Activated CD8-positive, alpha-beta T cell treated with anti-CD3 and anti-CD28 coated beads, Interleukin-2, amount 10 ng/mL, durations not matched to agents 7 days and 5 days (primary cell): ENCODE measurements around the gene KIF2A. TPM values are rescaled to one million over a fixed set of nuclear protein-coding genes. Genes with fewer than 3 reads are reported as not detected.

ENCODE experiments used
- ATAC-seq: fragments of 150-1000 bp; cut with Tn5 transposase; one replicate; pipeline ENCODE4 v1.10.0; 2021; ENCODE audit warnings: moderate library complexity
- CTCF ChIA-PET: fragments of 350-600 bp; sonication (Branson Sonifier 250); formaldehyde crosslinking; loops from one replicate; lab custom pipeline; 2021; ENCODE audit warnings: antibody characterized with exemption; lab: Charles Lee
- POLR2A ChIA-PET: fragments of 350-600 bp; sonication (Branson Sonifier 250); formaldehyde crosslinking; loops from one replicate; lab custom pipeline; 2021; ENCODE audit warnings: antibody characterized with exemption; lab: Charles Lee
- DNase-seq: peaks from one replicate; pipeline ENCODE4 v3.0.0-alpha.2; 2020
- H3K27ac Mint-ChIP-seq: one replicate; pipeline ENCODE4 v1.8.0; 2021; ENCODE audit warnings: mild to moderate bottlenecking, mixed read lengths
- H3K27me3 Mint-ChIP-seq: one replicate; pipeline ENCODE4 v1.8.0; 2021; ENCODE audit warnings: low read depth, mixed read lengths
- H3K36me3 Mint-ChIP-seq: one replicate; pipeline ENCODE4 v1.8.0; 2021; ENCODE audit warnings: low read depth, mixed read lengths
- H3K4me1 Mint-ChIP-seq: one replicate; pipeline ENCODE4 v1.8.0; 2021; ENCODE audit warnings: low read depth, mixed read lengths
- H3K4me3 Mint-ChIP-seq: one replicate; pipeline ENCODE4 v1.8.0; 2021; ENCODE audit warnings: mild to moderate bottlenecking, mixed read lengths
- H3K9me3 Mint-ChIP-seq: one replicate; pipeline ENCODE4 v1.8.0; 2022; ENCODE audit warnings: mixed read lengths; ENCODE audit not compliant: insufficient read depth
- total RNA-seq, 2 experiments: library from RNA; stranded (reverse); gene quantifications; one replicate each; pipeline ENCODE4 v1.2.3, GENCODE V29; 2021

The KIF2A gene
- total RNA-seq, 2 experiments from 2014 or later: 149 to 151 TPM

GRCh38 chr5:62309107-62309506 lies 3.1 kb downstream of the KIF2A start:
- Mint-ChIP-seq H3K36me3 (peaks cover 60% of the 10 kb centered on the region), H3K27ac (no peak overlapping the region)

GRCh38 chr5:62310426-62311143 lies 4.6 kb downstream of the KIF2A start:
- Mint-ChIP-seq H3K4me1 (peaks cover 64% of the 10 kb centered on the region), H3K9me3 (no peaks in the 10 kb centered on the region), H3K36me3 (peaks cover 62% of the 10 kb centered on the region), H3K4me3 (no peak overlapping the region), H3K27ac (peak overlapping the region; percentile 3), H3K27me3 (no peaks in the 10 kb centered on the region)
- ChIA-PET POLR2A (no interaction called here), CTCF (interaction anchor here (1.0 to 1.7 kb wide), 2 partner anchors 15 to 26 kb away, joined by 3 to 5 read pairs; no protein-coding TSS in a partner anchor)
- ATAC-seq (no peak), DNase-seq (no peak)

More at GRCh38 chr5:62309107-62309506, 3.1 kb downstream of the KIF2A start:
- H3K4me3 Mint-ChIP-seq: peak overlapping the region; percentile 19
- peaks cover 66% of the 10 kb centered on the region for H3K4me1 Mint-ChIP-seq
- POLR2A ChIA-PET: interaction anchor here (2.4 kb wide), 1 partner anchor 85 kb away, joined by 10 read pairs; no protein-coding TSS in a partner anchor
- no peak for ATAC-seq
- CTCF ChIA-PET: interaction anchor here (0.8 to 2.8 kb wide), 9 partner anchors 9 to 95 kb away, joined by 3 to 23 read pairs (median 4); partner anchors contain the start of gene DIMT1
- no peaks in the 10 kb centered on the region for H3K27me3 Mint-ChIP-seq
- DNase-seq: no peak
- H3K9me3 Mint-ChIP-seq: no peaks in the 10 kb centered on the region

DNA sequence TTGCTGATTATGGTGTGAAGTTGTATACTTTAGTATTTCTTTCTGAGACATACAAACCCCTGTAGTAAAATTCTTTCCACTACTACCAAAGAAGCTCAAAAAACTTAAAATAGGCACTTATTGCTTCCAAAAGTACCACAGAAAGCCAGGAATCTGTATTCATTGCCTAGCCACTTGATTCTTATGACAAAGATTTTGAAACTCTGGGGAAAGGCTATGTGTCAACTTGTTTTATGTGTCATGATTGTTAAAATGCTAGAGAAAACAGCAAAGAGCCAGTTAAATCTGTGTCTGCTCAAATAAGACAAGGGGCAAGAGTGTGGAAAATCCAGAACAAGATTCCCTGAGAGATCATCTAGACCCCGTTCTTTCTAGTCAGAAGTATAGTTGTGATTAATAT lies 6.0 kb downstream of the KIF2A start:
- peaks cover 66% of the 10 kb centered on the region for H3K36me3 Mint-ChIP-seq
- peaks cover 72% of the 10 kb centered on the region for H3K4me1 Mint-ChIP-seq
- POLR2A ChIA-PET: interaction anchor here (0.6 kb wide), 1 partner anchor 14 kb away, joined by 4 read pairs; no protein-coding TSS in a partner anchor
- no peaks in the 10 kb centered on the region for H3K27me3 Mint-ChIP-seq
- DNase-seq: no peak
- H3K27ac Mint-ChIP-seq: no peak overlapping the region
- H3K4me3 Mint-ChIP-seq: no peak overlapping the region
- ATAC-seq: no peak
- CTCF ChIA-PET: no interaction called here
- no peaks in the 10 kb centered on the region for H3K9me3 Mint-ChIP-seq

- ChIA-PET POLR2A (no interaction called here), CTCF (no interaction called here)
- no peak overlapping the region for H3K27ac Mint-ChIP-seq
- no peaks in the 10 kb centered on the region for H3K9me3 Mint-ChIP-seq
- DNase-seq: no peak
- no peak overlapping the region for H3K4me3 Mint-ChIP-seq
- H3K4me1 Mint-ChIP-seq: peaks cover 78% of the 10 kb centered on the region
- H3K36me3 Mint-ChIP-seq: peaks cover 69% of the 10 kb centered on the region
- no peaks in the 10 kb centered on the region for H3K27me3 Mint-ChIP-seq
- ATAC-seq: no peak
Measured at GRCh38 chr5:62312674-62313073, 6.7 kb downstream of the KIF2A start.

- peaks cover 64% of the 10 kb centered on the region for H3K36me3 Mint-ChIP-seq
- no peaks in the 10 kb centered on the region for H3K9me3 Mint-ChIP-seq
- CTCF ChIA-PET: interaction anchor here (1.1 to 3.3 kb wide), 2 partner anchors 29 to 90 kb away, joined by 3 to 13 read pairs; no protein-coding TSS in a partner anchor
- ATAC-seq: peak; percentile 18
- H3K27ac Mint-ChIP-seq: peak overlapping the region; percentile 71
- DNase-seq: no peak
- POLR2A ChIA-PET: interaction anchor here (0.6 to 1.5 kb wide), 2 partner anchors 19 to 32 kb away, joined by 3 read pairs; no protein-coding TSS in a partner anchor
- H3K4me3 Mint-ChIP-seq: no peak overlapping the region
- peaks cover 75% of the 10 kb centered on the region for H3K4me1 Mint-ChIP-seq
- no peaks in the 10 kb centered on the region for H3K27me3 Mint-ChIP-seq
Measured at GRCh38 chr5:62314213-62314830, 8.3 kb downstream of the KIF2A start.

- no peak for DNase-seq
- H3K27me3 Mint-ChIP-seq: no peaks in the 10 kb centered on the region
- H3K9me3 Mint-ChIP-seq: no peaks in the 10 kb centered on the region
- ChIA-PET CTCF (interaction anchor here (1.2 to 3.3 kb wide), 3 partner anchors 10 to 91 kb away, joined by 3 to 13 read pairs (median 3); partner anchors contain the start of gene KIF2A), POLR2A (interaction anchor here (1.0 to 1.5 kb wide), 2 partner anchors 10 to 18 kb away, joined by 3 to 4 read pairs; partner anchors contain the start of gene KIF2A)
- H3K36me3 Mint-ChIP-seq: peaks cover 56% of the 10 kb centered on the region
- peaks cover 68% of the 10 kb centered on the region for H3K4me1 Mint-ChIP-seq
- H3K27ac Mint-ChIP-seq: peak overlapping the region; percentile 3
- no peak overlapping the region for H3K4me3 Mint-ChIP-seq
- ATAC-seq: no peak
Measured at GRCh38 chr5:62315376-62316175, 9.6 kb downstream of the KIF2A start.

DNA sequence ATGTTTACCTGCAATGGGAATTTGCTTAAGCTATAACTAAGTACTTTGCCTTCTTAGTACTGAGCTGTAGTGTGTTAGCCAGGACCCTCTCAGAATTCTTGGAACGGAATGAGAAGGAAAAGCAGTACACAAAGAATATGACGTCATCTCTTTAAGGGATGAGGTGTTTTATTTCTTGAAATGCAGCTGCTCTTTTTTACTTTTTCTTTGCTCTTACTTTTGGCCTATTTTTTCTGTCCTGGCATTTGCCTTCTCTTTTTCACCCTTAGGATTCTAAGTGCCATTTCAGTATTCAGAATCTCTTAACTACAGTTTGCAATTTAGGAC lies 10.1 kb downstream of the KIF2A start:
- CTCF ChIA-PET: interaction anchor here (1.3 to 3.3 kb wide), 2 partner anchors 10 to 92 kb away, joined by 3 to 13 read pairs; partner anchors contain the start of gene KIF2A
- no peak overlapping the region for H3K27ac Mint-ChIP-seq
- H3K4me3 Mint-ChIP-seq: no peak overlapping the region

DNA sequence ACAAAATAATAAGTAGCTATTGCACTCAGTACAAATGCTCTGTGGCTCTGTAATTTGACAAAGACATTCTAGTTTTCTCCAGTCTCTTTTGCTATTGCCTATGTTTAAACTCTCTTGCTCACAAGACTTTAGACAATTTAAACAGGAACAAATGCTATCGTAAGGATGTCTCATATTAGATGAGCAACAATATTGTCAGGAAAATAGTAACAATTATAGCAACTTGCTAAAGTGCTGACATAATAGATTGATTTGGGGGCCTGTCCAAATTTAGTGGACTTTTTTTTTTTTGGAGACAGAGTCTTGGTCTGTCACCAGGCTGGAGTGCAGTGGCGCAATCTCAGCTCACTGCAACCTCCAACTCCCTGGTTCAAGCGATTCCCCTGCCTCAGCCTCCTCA lies 11.8 kb downstream of the KIF2A start:
- no peak for ATAC-seq
- Mint-ChIP-seq H3K27ac (no peak overlapping the region), H3K36me3 (peaks cover 54% of the 10 kb centered on the region)

More for the DNA sequence above, 10.1 kb downstream of the KIF2A start:
- ATAC-seq (no peak), DNase-seq (no peak)
- Mint-ChIP-seq H3K9me3 (no peaks in the 10 kb centered on the region), H3K27me3 (no peaks in the 10 kb centered on the region), H3K36me3 (peaks cover 53% of the 10 kb centered on the region), H3K4me1 (peaks cover 65% of the 10 kb centered on the region)
- POLR2A ChIA-PET: interaction anchor here (1.0 kb wide), 1 partner anchor 10 kb away, joined by 4 read pairs; the partner anchor contains the start of gene KIF2A

DNA sequence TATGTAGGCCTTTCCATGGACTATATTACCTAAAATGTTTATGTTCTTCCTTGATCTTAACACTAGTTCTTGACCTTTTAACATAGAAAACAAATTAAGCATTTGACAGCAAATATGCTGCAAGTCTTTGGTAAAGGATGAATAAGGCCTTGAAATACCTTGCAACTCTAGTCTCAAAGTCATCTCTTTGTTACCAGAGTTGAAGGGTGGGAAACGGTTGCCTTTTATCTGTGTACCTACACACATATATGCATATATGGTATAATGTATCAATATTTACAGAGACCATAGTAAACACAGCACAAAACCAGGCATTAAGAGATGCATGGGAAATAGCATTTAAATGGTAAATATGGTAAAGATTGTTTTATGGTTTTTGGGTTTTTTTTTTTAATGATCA lies 16.5 kb downstream of the KIF2A start:
- Mint-ChIP-seq H3K4me1 (peaks cover 58% of the 10 kb centered on the region), H3K4me3 (no peak overlapping the region), H3K9me3 (no peaks in the 10 kb centered on the region), H3K27me3 (no peaks in the 10 kb centered on the region), H3K27ac (no peak overlapping the region), H3K36me3 (peaks cover 60% of the 10 kb centered on the region)
- POLR2A ChIA-PET: no interaction called here
- DNase-seq: no peak
- ATAC-seq: no peak
- CTCF ChIA-PET: no interaction called here

More for the DNA sequence above, 11.8 kb downstream of the KIF2A start:
- H3K4me1 Mint-ChIP-seq: peaks cover 56% of the 10 kb centered on the region
- no peaks in the 10 kb centered on the region for H3K9me3 Mint-ChIP-seq
- POLR2A ChIA-PET: interaction anchor here (0.7 to 1.0 kb wide), 3 partner anchors 10 to 273 kb away, joined by 3 to 5 read pairs (median 3); partner anchors contain the start of gene KIF2A
- no peaks in the 10 kb centered on the region for H3K27me3 Mint-ChIP-seq
- DNase-seq: no peak
- no peak overlapping the region for H3K4me3 Mint-ChIP-seq
- CTCF ChIA-PET: interaction anchor here (2.3 kb wide), 1 partner anchor 93 kb away, joined by 5 read pairs; no protein-coding TSS in a partner anchor

DNA sequence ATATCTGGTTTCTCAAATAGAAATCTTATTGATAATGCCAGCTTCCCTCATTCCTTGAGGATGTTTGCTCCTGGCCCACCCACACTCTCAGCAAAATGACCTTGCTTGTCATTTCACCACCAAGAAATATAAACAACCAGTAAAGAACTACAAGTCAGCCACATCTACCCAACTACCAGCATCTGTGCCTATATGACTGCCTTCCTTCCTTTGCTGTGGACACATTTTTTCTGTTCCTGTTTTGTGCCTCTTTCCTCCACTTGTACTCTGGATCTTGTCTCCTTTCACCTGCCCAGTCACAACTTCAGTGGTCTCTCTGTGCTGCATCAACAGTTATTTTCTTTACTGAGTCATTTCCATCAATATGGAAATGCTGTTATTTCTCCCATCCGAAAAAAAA lies 20.3 kb downstream of the KIF2A start:
- ATAC-seq (no peak), DNase-seq (no peak)
- Mint-ChIP-seq H3K27me3 (no peaks in the 10 kb centered on the region), H3K27ac (peak overlapping the region; percentile 22), H3K4me3 (no peak overlapping the region), H3K9me3 (no peaks in the 10 kb centered on the region), H3K4me1 (peaks cover 63% of the 10 kb centered on the region), H3K36me3 (peaks cover 50% of the 10 kb centered on the region)
- ChIA-PET POLR2A (interaction anchor here (0.6 kb wide), 1 partner anchor 15 kb away, joined by 4 read pairs; no protein-coding TSS in a partner anchor), CTCF (interaction anchor here (0.7 to 1.9 kb wide), 4 partner anchors 9 to 18 kb away, joined by 3 to 5 read pairs (median 3); no protein-coding TSS in a partner anchor)

DNA sequence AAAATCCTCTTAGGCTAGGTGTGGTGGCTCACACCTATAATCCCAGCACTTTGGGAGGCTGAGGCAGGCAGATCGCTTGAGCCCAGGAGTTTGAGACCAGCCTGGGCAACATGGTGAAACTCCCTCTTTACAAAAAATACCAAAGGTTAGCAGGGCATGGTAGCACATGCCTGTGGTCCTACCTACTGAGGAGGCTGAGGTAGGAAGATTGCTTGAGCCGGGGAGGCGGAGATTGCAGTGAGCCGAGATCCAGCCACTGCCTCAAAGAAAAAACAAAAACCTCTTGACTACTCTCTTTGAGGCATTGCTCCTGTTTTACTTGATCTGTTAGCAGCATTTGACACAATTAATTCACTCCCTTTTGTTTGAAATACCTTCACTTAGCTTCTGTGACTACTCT lies 20.7 kb downstream of the KIF2A start:
- ATAC-seq (no peak), DNase-seq (no peak)
- no peaks in the 10 kb centered on the region for H3K27me3 Mint-ChIP-seq
- peaks cover 46% of the 10 kb centered on the region for H3K36me3 Mint-ChIP-seq
- no peak overlapping the region for H3K4me3 Mint-ChIP-seq
- POLR2A ChIA-PET: no interaction called here
- no peaks in the 10 kb centered on the region for H3K9me3 Mint-ChIP-seq
- peak overlapping the region; percentile 22 for H3K27ac Mint-ChIP-seq
- CTCF ChIA-PET: interaction anchor here (1.1 to 1.4 kb wide), 2 partner anchors 18 to 22 kb away, joined by 3 read pairs; no protein-coding TSS in a partner anchor
- H3K4me1 Mint-ChIP-seq: peaks cover 60% of the 10 kb centered on the region
